ENCODE results near the gene CCDC88C.
"Not testable (repeated sequence)": the region's sequence is repeated elsewhere in the genome, so short reads cannot be mapped to it uniquely, and the experiment has no call there.

Gene CCDC88C

GRCh38 chr14:91428931-91429330 lies 11.3 kb upstream of the CCDC88C start:
- not testable (repeated sequence) for H3K27ac Mint-ChIP-seq; H3K36me3 Mint-ChIP-seq (ENCODE audit: low read depth); H3K4me3 Mint-ChIP-seq; H3K9me3 Mint-ChIP-seq; H3K27me3 Mint-ChIP-seq
- peaks cover 19% of the 10 kb centered on the region for H3K4me1 Mint-ChIP-seq (ENCODE audit: low read depth)

DNA sequence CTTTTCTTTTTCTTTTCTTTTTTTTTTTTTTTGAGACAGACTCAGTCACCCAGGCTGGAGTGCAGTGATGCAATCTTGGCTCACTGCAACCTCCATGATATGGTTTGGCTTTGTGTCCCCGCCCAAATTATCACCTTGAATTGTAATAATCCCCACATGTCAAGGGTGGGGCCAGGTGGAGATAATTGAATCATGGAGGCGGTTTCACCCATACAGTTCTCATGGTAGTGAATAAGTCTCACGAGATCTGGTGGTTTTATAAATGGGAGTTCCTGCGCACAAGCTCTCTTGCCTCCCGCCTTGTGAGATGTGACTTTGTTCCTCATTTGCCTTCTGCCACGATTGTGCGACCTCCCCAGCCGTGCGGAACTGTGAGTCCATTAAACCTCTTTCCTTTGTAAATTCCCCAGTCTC lies 7.9 kb upstream of the CCDC88C start:
- H3K4me1 Mint-ChIP-seq (ENCODE audit: low read depth): peaks cover 19% of the 10 kb centered on the region
- H3K36me3 Mint-ChIP-seq (ENCODE audit: low read depth); H3K27ac Mint-ChIP-seq: not testable (repeated sequence)

DNA sequence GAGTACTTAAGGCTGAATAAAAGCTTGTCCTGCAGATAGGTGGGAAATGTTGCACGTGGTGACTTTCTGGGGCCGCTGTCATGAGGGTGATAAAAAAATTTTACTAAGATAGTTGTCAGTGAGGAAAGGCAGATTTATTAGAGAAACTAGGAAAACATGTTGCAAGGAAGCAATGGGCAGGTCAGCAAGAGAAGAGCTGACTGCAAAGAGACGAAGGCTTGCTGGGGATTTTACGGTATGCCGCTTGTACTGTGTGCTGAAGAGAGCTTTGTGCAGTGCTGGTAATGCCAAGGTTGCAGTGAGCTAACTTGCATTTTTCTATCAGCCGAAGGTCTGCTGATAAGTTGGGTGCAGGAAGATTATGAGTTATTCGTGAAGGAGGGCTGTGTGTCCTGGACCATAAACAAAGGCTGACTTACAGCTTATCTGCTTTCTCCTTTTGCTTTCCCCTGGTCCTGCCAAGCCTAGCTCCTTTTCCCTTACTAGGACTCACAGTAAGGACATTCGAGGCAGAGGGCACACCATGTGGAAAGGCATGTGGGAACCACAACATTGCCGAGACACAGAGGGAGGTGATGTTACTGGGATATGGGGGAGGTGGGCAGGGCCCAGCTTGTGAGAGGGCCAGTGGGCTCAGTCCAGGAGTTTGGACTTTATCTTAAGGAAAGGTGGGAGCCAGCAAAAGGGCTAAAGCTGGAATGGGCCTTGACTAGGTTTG lies 7.4 kb upstream of the CCDC88C start:
- Mint-ChIP-seq H3K9me3 (no peaks in the 10 kb centered on the region), H3K4me1 (ENCODE audit: low read depth) (peaks cover 19% of the 10 kb centered on the region), H3K27me3 (no peaks in the 10 kb centered on the region), H3K27ac (no peak overlapping the region), H3K4me3 (no peak overlapping the region), H3K36me3 (ENCODE audit: low read depth) (no peaks in the 10 kb centered on the region)

More for the DNA sequence above, 7.9 kb upstream of the CCDC88C start:
- H3K4me3 Mint-ChIP-seq, H3K27me3 Mint-ChIP-seq, H3K9me3 Mint-ChIP-seq: not testable (repeated sequence)

DNA sequence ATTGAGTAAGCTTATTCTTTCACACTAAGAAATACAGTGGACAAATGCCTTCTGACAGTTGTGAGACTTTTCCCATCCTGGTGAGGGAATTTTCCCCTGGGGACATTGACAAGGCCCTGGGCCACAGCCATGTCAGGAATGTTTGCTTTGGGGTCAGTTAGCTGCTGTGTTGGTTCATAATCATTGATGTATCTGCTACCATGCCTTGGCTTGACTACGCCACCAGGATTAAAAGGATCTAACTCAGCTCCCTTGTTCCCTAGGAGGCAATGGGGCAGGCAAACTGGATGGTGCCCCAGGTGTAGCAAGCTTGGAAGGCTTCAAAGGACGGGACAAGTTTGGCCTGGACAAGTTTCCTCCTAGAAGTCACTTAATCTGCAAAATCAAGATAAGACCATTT lies 3.1 kb upstream of the CCDC88C start:
- H3K27me3 Mint-ChIP-seq: no peaks in the 10 kb centered on the region
- H3K36me3 Mint-ChIP-seq (ENCODE audit: low read depth): no peaks in the 10 kb centered on the region
- H3K4me1 Mint-ChIP-seq (ENCODE audit: low read depth): peaks cover 22% of the 10 kb centered on the region
- H3K27ac Mint-ChIP-seq: no peak overlapping the region
- no peak overlapping the region for H3K4me3 Mint-ChIP-seq
- H3K9me3 Mint-ChIP-seq: no peaks in the 10 kb centered on the region

DNA sequence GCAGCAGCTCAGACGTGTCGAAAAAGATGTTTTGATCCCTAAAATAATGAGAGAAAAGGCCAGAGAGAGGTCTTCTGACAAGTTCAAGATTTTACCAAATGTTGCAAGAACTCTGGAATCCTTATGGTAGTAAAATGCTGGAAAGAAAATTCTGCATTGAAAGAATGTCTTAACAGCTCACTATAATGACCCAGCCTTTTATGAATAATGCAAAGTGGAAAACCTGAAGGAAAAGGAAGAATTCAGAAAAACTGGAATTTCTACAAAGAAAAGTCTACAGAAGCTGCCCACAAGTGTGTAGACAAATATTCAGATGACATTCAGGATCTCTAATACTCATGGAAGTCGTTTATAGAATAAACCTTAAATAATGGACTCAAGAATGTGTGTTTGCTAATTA lies 1.8 kb upstream of the CCDC88C start:
- Mint-ChIP-seq H3K27me3 (no peaks in the 10 kb centered on the region), H3K27ac (no peak overlapping the region), H3K9me3 (no peaks in the 10 kb centered on the region), H3K36me3 (ENCODE audit: low read depth) (peaks cover 9% of the 10 kb centered on the region), H3K4me1 (ENCODE audit: low read depth) (peaks cover 32% of the 10 kb centered on the region), H3K4me3 (no peak overlapping the region)

GRCh38 chr14:91419044-91419397 lies 1.4 kb upstream of the CCDC88C start:
- Mint-ChIP-seq H3K4me3 (peak overlapping the region; percentile 76), H3K27me3 (no peaks in the 10 kb centered on the region), H3K36me3 (ENCODE audit: low read depth) (peaks cover 13% of the 10 kb centered on the region), H3K9me3 (no peaks in the 10 kb centered on the region), H3K27ac (peak overlapping the region; percentile 87), H3K4me1 (ENCODE audit: low read depth) (peaks cover 36% of the 10 kb centered on the region)

- Mint-ChIP-seq H3K4me1 (ENCODE audit: low read depth) (peaks cover 41% of the 10 kb centered on the region), H3K4me3 (peak overlapping the region; percentile 76), H3K27ac (peak overlapping the region; percentile 87), H3K9me3 (no peaks in the 10 kb centered on the region), H3K36me3 (ENCODE audit: low read depth) (peaks cover 17% of the 10 kb centered on the region), H3K27me3 (no peaks in the 10 kb centered on the region)
Measured at GRCh38 chr14:91418387-91419043, 895 bp upstream of the CCDC88C start.

DNA sequence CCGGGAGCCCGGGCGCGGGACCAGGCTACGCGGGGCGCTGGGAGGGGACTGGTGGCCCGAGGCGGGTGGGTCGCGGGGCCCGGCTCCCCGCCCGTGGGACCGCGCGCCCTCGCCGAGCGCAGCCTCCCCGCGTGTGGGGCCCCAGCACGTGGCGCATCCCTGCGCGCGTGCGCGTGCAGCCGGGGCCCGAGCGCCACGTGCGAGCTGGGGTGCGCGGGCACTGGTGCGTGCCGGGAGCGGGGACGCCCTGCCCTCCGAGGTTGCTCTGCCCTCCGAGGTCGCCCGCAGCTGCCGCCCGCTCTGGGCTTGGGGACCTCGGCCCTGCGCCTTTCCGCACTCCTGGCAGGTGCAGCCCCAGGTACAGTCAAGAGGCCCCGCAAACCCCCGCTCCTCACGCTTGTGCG lies 365 bp upstream of the CCDC88C start:
- Mint-ChIP-seq H3K4me3 (peak overlapping the region; percentile 76), H3K36me3 (ENCODE audit: low read depth) (peaks cover 21% of the 10 kb centered on the region), H3K27ac (peak overlapping the region; percentile 26), H3K27me3 (no peaks in the 10 kb centered on the region), H3K4me1 (ENCODE audit: low read depth) (peaks cover 46% of the 10 kb centered on the region), H3K9me3 (no peaks in the 10 kb centered on the region)

DNA sequence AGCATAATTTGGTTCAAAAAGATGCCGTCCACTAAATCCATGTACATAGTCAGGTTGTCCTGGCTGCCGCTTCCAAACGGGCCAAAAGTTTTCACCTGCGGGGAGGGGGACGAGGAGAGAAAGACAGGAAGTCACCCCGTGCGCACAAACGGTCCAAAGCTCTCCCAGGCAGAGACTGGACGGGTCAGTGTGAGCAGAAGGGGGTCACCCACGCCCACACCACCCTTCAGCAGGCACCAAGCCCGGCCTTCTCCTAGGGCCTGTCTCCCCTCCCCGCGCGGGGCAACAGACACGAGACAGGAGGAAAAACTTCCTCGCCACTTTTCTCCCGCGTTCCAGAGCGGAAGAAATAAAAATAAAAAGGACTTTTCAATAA lies 888 bp downstream of the CCDC88C start:
- peaks cover 59% of the 10 kb centered on the region for H3K4me1 Mint-ChIP-seq (ENCODE audit: low read depth)
- H3K36me3 Mint-ChIP-seq (ENCODE audit: low read depth): peaks cover 29% of the 10 kb centered on the region
- peak overlapping the region; percentile 99 for H3K27ac Mint-ChIP-seq
- H3K9me3 Mint-ChIP-seq: no peaks in the 10 kb centered on the region
- no peaks in the 10 kb centered on the region for H3K27me3 Mint-ChIP-seq
- peak overlapping the region; percentile 98 for H3K4me3 Mint-ChIP-seq

DNA sequence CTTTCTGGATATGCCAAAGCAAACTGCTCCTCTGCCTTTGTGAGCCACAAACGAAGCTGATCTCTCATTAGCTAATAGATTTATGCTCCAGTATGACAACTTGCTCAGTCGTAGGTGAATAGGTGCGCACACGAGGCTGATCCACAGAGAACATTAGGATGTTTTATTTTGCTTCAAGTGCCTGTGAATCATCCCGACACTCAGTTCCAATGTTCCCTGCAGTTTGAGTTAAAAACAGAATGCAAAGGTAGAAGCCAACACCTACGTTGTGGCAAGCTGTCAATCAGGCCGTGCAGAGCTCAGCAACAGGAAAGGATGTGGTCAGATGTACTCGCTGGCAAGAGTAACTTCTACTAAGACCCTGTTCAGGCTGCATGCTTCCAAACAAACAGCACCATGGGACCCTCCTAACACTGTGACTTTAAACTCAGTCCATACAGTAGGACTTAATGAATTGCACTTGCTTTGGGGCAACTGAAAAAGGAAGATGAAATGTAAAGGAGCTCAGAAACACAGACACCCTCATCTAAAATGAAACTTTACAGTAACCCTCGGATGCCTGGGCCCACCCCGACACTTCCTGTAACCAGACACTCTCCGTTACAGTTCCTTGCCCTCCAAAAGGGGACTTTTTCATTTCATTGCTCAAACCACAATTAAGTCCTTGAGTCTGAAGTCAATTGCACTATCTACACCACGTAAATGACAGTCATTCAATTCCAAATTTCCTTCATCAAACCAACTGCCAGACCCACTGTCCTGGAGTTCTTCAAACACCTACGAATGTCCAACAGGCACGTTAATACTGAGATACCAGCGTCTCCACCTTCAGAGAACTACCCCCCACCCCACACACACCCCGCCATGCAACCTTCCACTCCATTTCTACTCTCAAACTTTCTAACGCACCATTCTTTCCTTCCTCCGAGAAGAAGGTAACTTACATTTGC lies 1.6 kb downstream of the CCDC88C start:
- Mint-ChIP-seq H3K27me3 (no peaks in the 10 kb centered on the region), H3K4me3 (peak overlapping the region; percentile 98), H3K9me3 (no peaks in the 10 kb centered on the region), H3K27ac (peak overlapping the region; percentile 99), H3K4me1 (ENCODE audit: low read depth) (peaks cover 66% of the 10 kb centered on the region), H3K36me3 (ENCODE audit: low read depth) (peaks cover 30% of the 10 kb centered on the region)

- Mint-ChIP-seq H3K4me1 (ENCODE audit: low read depth) (peaks cover 80% of the 10 kb centered on the region), H3K36me3 (ENCODE audit: low read depth) (peaks cover 43% of the 10 kb centered on the region), H3K9me3 (no peaks in the 10 kb centered on the region), H3K27me3 (no peaks in the 10 kb centered on the region), H3K4me3 (peak overlapping the region; percentile 98), H3K27ac (peak overlapping the region; percentile 66)
Measured at GRCh38 chr14:91414475-91414833, 3.2 kb downstream of the CCDC88C start.

DNA sequence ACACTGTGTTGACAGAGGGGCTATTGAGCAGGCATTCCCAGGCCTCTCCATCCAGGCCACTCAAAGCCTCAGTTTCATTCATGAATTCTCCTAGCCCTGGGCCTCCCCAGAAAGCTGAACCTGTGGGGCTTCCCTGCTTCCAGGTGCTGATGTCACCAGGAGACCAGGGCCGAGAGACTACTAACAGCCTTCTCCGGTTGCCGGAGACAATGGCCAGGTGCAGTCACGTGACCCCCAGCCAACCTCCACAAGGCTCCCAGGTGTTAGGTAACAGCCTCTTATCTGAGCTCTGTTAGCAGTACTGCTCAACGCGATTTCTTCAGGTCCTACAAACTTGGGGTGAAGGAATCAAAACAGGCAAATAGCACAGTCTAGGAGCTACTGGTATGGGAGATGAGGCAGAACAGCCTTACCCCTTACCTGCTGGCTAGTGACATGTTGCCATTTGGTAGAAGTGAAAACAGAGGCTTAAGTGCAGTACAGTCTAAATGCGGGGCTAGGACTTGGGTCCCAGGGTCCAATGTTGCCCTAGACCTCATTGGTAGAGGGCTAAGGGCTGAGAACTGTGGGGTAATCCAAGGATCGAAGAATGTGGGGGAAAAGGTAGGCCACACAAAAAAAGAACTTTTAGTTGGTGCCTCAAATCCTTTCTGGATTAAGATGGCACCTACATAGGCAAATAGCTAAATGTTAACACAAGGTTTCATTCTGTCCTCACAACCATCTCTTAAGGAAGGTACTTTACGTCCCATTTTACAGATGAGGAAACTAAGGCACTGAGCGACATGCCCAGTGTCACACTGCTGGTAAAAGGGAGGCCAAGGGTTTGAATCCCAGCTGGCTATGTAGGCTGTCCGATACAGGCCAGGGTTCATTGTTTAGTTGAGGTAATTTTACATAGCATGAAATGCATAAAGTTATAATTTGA lies 3.8 kb downstream of the CCDC88C start:
- peaks cover 46% of the 10 kb centered on the region for H3K36me3 Mint-ChIP-seq (ENCODE audit: low read depth)
- no peaks in the 10 kb centered on the region for H3K27me3 Mint-ChIP-seq
- peak overlapping the region; percentile 66 for H3K27ac Mint-ChIP-seq
- H3K4me1 Mint-ChIP-seq (ENCODE audit: low read depth): peaks cover 80% of the 10 kb centered on the region
- peak overlapping the region; percentile 98 for H3K4me3 Mint-ChIP-seq
- no peaks in the 10 kb centered on the region for H3K9me3 Mint-ChIP-seq

- Mint-ChIP-seq H3K27me3 (no peaks in the 10 kb centered on the region), H3K4me1 (ENCODE audit: low read depth) (peaks cover 86% of the 10 kb centered on the region), H3K9me3 (no peaks in the 10 kb centered on the region), H3K4me3 (peak overlapping the region; percentile 98), H3K36me3 (ENCODE audit: low read depth) (peaks cover 54% of the 10 kb centered on the region), H3K27ac (peak overlapping the region; percentile 66)
Measured at GRCh38 chr14:91412939-91413338, 4.7 kb downstream of the CCDC88C start.

GRCh38 chr14:91410771-91411536 lies 6.7 kb downstream of the CCDC88C start:
- no peaks in the 10 kb centered on the region for H3K27me3 Mint-ChIP-seq
- peaks cover 98% of the 10 kb centered on the region for H3K4me1 Mint-ChIP-seq (ENCODE audit: low read depth)
- peak overlapping the region; percentile 89 for H3K27ac Mint-ChIP-seq
- H3K9me3 Mint-ChIP-seq: no peaks in the 10 kb centered on the region
- peaks cover 71% of the 10 kb centered on the region for H3K36me3 Mint-ChIP-seq (ENCODE audit: low read depth)
- peak overlapping the region; percentile 62 for H3K4me3 Mint-ChIP-seq
